Eye (tissue), 1 donor: Measurements from ENCODE around the gene CCNH.

ENCODE experiments used
- DNase-seq: peaks from one replicate; pipeline ENCODE4 v3.0.0-alpha.2; 2015

The CCNH gene

DNA sequence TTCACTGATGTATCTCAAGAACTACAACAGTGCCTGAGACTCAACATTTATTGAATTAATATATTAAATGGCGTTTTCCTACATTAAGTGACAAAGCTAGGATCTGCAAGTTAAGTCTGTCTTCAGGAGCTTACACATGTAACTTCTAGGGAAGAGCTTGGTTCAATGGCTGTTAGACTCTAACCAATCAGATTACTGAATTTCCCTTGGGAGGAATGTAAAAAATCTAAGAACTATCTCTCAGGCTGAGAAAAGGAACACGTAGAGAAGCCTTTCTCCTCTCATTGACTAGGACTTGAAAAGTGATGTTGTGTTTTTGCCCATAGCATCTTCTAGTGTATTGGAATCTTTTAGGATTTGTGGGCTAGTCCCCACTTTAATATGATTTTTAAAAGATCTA is 53.6 kb downstream of the CCNH start:
- DNase-seq: no peak

DNA sequence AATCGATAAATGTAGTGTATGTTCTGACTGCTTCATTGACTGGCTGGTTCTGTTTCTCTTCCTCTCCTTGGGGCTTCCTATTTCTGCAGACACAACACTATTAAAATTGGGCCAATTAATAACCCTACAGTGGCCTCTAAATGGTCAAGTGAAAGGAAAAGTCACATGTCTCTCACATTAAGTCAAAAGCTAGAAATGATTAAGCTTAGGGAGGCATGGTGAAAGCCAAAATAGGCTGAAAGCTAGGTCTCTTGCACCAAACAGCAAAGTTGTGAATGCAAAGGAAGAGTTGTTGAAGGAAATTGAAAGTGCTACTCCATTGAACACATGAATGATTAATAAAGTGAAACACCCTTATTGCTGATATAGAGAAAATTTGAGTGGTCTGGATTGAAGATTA is 58.2 kb downstream of the CCNH start:
- no peak for DNase-seq

DNA sequence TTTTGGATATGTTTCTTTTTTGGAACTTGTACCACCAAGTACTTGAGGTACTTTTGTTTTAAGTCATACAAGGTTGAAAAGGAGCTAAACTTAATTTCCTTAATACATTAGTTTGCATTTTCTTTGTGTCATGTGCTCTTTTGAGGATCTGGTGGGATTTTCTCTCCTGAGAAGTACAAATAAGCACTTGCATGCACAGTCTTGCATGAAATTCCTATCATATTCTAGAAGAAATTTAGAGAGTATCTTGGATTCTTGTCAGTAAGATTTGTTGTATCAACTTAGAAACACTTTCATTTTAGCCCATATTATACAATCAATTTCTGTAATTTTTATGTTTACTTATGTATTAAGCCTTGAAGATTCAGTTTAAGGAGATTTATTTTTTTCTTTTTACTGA is 64.9 kb downstream of the CCNH start:
- peak; percentile 10 for DNase-seq

DNA sequence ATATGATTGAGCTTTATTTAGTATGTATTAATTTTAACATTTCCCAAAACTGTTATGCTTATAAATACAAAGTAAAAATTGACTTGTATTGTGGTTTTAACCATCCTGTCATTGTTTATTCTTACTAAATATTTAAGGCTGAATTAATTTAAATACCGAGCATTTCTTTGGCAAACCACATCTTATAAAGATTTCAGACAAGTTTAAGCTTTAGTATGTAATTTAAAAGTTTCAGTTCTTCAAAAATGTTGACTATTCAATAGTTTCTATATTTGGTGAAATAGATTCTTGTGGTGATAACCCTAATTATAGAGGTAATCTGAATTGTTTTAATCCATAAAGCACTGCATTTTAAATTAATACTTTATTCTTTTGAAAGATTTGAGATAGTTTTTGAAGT is 65.5 kb downstream of the CCNH start:
- DNase-seq: no peak
